Kidney (tissue), 14 donors: ENCODE measurements around the gene RFTN2. TPM values are rescaled to one million over a fixed set of nuclear protein-coding genes. Genes with fewer than 3 reads are reported as not detected.
"Not testable (repeated sequence)": the region's sequence is repeated elsewhere in the genome, so short reads cannot be mapped to it uniquely, and the experiment has no call there.

ENCODE experiments used
- DNase-seq, 5 donors: peaks; one replicate each; pipeline ENCODE4 v3.0.0-alpha.2; 2013 to 2020
- FAIRE-seq: peaks from 2 replicates; lab custom pipeline; 2012; peaks lifted over from hg19 to GRCh38; lab: Jason Lieb, UNC
- H3K27ac ChIP-seq, 2 donors: one replicate each; pipeline ENCODE4 v1.7.0; 2013; ENCODE audit warnings: low read depth in 2 of 2, low read length in 2 of 2, inconsistent platforms in 1 of 2
- H3K27me3 ChIP-seq: one replicate; pipeline ENCODE4 v1.7.1; 2013; ENCODE audit warnings: low read length, inconsistent platforms; ENCODE audit not compliant: control insufficient read depth, insufficient read depth
- H3K36me3 ChIP-seq, 3 donors: one replicate each; pipeline versions ENCODE4 v1.7.0 to v1.7.1; 2013; ENCODE audit warnings: low read length in 3 of 3, control low read depth in 1 of 3, inconsistent platforms in 1 of 3; ENCODE audit not compliant: insufficient read depth in 3 of 3, control insufficient read depth in 2 of 3
- H3K4me1 ChIP-seq, 3 donors: one replicate each; pipeline versions ENCODE4 v1.7.0 to v1.7.1; 2013; ENCODE audit warnings: low read length in 3 of 3, inconsistent platforms in 1 of 3, low read depth in 1 of 3; ENCODE audit not compliant: control insufficient read depth in 2 of 3, insufficient read depth in 2 of 3
- H3K4me3 ChIP-seq, 3 donors: one replicate each; pipeline versions ENCODE4 v1.7.0 to v1.8.1; 2013; ENCODE audit warnings: low read length in 3 of 3, control low read depth in 1 of 3, inconsistent platforms in 1 of 3
- H3K9ac ChIP-seq, 3 donors: one replicate each; pipeline versions ENCODE4 v1.7.0 to v1.7.1; 2013; ENCODE audit warnings: low read length in 3 of 3, control low read depth in 1 of 3, inconsistent platforms in 1 of 3
- H3K9me3 ChIP-seq, 3 donors: one replicate each; pipeline versions ENCODE4 v1.7.0 to v1.7.1; 2013; ENCODE audit warnings: low read length in 3 of 3, control low read depth in 1 of 3, inconsistent platforms in 1 of 3; ENCODE audit not compliant: control insufficient read depth in 2 of 3, insufficient read depth in 1 of 3
- intact Hi-C: fragments of 100-400 bp; cut with DNase I; formaldehyde crosslinking; loops from one replicate; pipeline ENCODE4 v1.11.1; 2022
- polyA plus RNA-seq: library from polyadenylated mRNA; stranded (reverse); fragments of 350-450 nt; fragmentation: Illumina TruSeq; extraction: RNeasy Lipid Tissue Mini Kit (QIAGEN cat#74804); gene quantifications from one replicate; pipeline ENCODE4 v1.2.3, GENCODE V29; 2014; ENCODE audit warnings: low read depth, low replicate concordance; ENCODE audit not compliant: insufficient read depth
- total RNA-seq: library from RNA; stranded (reverse); fragmentation: NEBNext Ultra II Directional; extraction: Animal tissue kit (Norgen Biotek cat#: 25700); gene quantifications from one replicate; pipeline ENCODE4 v1.2.1, GENCODE V29; 2021
- TF ChIP-seq, protein P1 (sequence below): IDR thresholded peaks from 3 replicates; pipeline ENCODE4 v1.5.1; 2012; ENCODE audit warnings: mild to moderate bottlenecking, moderate library complexity, borderline replicate concordance; ENCODE audit not compliant: insufficient read depth; ENCODE audit errors: extremely low read depth
- donor health status: control.
- donor health status: control.
- donor health status: control.
- donor health status: control.
- donor health status: control.
- donor health status: DM: yes; HTN: yes; CAD: no.
- donor health status: Normal renal cell carcinoma (clear cell type).

Gene RFTN2
- total and polyA plus RNA-seq, 2 donors from 2014 or later: 1.4 to 4.0 TPM

DNA sequence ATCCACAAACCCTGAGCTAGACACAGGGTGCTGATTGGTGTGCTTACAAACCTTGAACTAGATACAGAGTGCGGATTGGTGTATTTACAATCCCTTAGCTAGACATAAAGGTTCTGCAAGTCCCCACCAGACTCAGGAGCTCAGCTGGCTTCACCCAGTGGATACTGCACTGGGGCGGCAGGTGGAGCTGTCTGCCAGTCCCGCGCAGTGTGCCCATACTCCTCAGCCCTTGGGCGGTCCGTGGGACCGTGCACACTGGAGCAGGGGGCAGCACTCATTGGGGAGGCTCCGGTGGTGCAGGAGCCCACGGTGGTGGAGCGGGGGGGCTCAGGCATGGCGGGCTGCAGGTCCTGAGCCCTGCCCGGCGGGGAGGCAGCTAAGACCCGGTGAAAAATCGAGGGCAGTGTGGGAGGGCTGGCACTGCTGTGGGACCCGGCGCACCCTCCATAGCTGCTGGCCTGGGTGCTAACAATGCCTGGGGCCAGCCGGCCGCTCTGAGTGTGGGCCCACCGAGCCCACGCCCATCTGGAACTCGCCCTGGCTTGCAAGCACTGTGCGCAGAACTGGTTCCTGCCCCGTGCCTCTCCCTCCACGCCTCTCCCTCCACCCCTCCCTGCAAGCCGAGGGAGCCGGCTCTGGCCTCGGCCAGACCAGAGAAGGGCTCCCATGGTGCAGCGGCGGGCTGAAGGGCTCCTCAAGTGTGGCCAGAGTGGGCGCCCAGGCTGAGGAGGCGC, 83.9 kb downstream of the RFTN2 start:
- no peak overlapping the region for H3K9ac ChIP-seq
- H3K4me3 ChIP-seq: no peak overlapping the region
- H3K36me3 ChIP-seq: no peaks in the 10 kb centered on the region
- H3K9me3 ChIP-seq: no peaks in the 10 kb centered on the region
- intact Hi-C loops: no loop called here
- DNase-seq (peak in 1 of 5 donors; percentile 67), FAIRE-seq (no peak)
- no peaks in the 10 kb centered on the region for H3K4me1 ChIP-seq
- no peaks in the 10 kb centered on the region for H3K27me3 ChIP-seq
- H3K27ac ChIP-seq: no peak overlapping the region
- TF ChIP-seq, protein P1, sequence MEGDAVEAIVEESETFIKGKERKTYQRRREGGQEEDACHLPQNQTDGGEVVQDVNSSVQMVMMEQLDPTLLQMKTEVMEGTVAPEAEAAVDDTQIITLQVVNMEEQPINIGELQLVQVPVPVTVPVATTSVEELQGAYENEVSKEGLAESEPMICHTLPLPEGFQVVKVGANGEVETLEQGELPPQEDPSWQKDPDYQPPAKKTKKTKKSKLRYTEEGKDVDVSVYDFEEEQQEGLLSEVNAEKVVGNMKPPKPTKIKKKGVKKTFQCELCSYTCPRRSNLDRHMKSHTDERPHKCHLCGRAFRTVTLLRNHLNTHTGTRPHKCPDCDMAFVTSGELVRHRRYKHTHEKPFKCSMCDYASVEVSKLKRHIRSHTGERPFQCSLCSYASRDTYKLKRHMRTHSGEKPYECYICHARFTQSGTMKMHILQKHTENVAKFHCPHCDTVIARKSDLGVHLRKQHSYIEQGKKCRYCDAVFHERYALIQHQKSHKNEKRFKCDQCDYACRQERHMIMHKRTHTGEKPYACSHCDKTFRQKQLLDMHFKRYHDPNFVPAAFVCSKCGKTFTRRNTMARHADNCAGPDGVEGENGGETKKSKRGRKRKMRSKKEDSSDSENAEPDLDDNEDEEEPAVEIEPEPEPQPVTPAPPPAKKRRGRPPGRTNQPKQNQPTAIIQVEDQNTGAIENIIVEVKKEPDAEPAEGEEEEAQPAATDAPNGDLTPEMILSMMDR: no peak

DNA sequence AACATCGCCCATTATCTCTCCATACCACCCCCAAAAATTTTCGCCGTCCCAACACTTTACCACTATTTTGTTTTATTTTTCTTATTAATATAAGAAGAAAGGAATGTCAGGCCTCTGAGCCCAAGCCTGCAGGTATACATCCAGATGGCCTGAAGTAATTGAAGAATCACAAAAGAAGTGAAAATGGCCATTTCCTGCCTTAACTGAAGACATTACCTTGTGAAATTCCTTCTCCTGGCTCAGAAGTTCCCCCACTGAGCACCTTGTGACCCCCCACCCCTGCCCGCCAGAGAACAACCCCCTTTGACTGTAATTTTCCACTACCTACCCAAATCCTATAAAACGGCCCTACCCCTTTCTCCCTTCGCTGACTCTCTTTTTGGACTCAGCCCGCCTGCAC, 88.1 kb downstream of the RFTN2 start:
- H3K9ac ChIP-seq, intact Hi-C loops, FAIRE-seq, H3K9me3 ChIP-seq, H3K27ac ChIP-seq, H3K4me1 ChIP-seq, DNase-seq, H3K36me3 ChIP-seq, H3K4me3 ChIP-seq, H3K27me3 ChIP-seq: not testable (repeated sequence)

DNA sequence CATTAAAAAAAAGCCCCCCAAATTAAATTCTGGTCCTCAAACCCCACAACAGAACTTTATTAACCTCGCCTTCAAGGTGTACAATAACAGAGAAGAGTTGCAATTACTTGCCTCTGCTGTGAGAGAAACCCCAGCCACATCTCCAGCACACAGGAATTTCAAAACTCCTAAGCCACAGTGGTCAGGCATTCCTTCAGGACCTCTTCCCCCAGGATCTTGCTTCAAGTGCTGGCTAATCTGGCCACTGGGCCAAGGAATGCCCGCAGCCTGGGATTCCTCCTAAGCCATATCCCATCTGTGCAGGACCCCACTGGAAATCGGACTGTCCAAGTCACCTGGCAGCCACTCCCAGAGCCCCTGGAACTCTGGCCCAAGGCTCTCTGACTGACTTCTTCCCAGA, 95.2 kb downstream of the RFTN2 start:
- H3K9ac ChIP-seq, intact Hi-C loops, H3K4me3 ChIP-seq, H3K4me1 ChIP-seq, FAIRE-seq, H3K9me3 ChIP-seq, H3K36me3 ChIP-seq, H3K27me3 ChIP-seq, DNase-seq, H3K27ac ChIP-seq: not testable (repeated sequence)

DNA sequence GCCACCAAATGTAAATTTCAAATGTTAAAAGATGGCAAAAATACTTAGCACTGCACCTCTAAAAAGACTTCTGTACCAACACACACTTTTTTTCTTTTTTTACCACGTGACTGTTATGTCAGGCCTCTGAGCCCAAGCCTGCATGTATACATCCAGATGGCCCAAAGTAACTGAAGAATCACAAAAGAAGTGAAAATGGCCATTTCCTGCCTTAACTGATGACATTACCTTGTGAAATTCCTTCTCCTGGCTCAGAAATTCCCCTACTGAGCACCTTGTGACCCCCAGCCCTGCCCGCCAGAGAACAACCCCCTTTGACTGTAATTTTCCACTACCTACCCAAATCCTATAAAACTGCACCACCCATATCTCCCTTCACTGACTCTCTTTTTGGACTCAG, 97.1 kb downstream of the RFTN2 start:
- H3K4me1 ChIP-seq, FAIRE-seq, H3K9me3 ChIP-seq, H3K27ac ChIP-seq, DNase-seq, intact Hi-C loops, H3K36me3 ChIP-seq, H3K4me3 ChIP-seq, H3K9ac ChIP-seq, H3K27me3 ChIP-seq: not testable (repeated sequence)

DNA sequence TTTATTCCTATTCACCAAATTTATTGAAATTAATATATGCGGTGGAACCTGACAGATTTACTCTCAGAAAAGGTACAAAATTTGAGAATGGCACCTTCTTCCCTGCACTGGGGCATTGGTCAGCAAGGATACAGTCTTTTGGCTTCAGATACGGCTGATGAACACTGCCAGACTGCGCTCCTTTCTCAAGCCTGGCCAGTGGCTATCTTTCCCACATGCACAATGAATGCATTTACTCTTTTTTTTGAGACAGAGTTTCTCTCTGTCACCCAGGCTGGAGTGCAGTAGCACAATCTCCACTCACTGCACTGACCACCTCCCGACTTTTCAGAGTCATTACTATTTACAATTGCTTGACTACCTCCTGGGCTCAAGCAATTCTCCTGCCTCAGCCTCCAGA, 97.9 kb downstream of the RFTN2 start:
- no peak overlapping the region for H3K4me3 ChIP-seq
- H3K27ac ChIP-seq: no peak overlapping the region
- no peak overlapping the region for H3K9ac ChIP-seq
- peaks cover 0 to 2% (median 0%) of the 10 kb centered on the region in 3 donors for H3K9me3 ChIP-seq
- no peaks in the 10 kb centered on the region for H3K36me3 ChIP-seq
- TF ChIP-seq, protein P1: no peak
- FAIRE-seq: no peak
- H3K4me1 ChIP-seq: no peaks in the 10 kb centered on the region
- no peaks in the 10 kb centered on the region for H3K27me3 ChIP-seq
- intact Hi-C loops: no loop called here
- DNase-seq: no peak
